Activated CD8-positive, alpha-beta memory T cell treated with anti-CD3 and anti-CD28 coated beads for 1 hour (primary cell): ENCODE measurements around the gene HSPE1.
"Not testable (repeated sequence)": the region's sequence is repeated elsewhere in the genome, so short reads cannot be mapped to it uniquely, and the experiment has no call there.

Experiments
- DNase-seq, 2 donors: peaks; one replicate each; pipeline ENCODE4 v3.0.0-alpha.2; 2020; ENCODE audit warnings: low read depth in 1 of 2; ENCODE audit errors: extremely low read depth in 1 of 2

HSPE1 gene

DNA sequence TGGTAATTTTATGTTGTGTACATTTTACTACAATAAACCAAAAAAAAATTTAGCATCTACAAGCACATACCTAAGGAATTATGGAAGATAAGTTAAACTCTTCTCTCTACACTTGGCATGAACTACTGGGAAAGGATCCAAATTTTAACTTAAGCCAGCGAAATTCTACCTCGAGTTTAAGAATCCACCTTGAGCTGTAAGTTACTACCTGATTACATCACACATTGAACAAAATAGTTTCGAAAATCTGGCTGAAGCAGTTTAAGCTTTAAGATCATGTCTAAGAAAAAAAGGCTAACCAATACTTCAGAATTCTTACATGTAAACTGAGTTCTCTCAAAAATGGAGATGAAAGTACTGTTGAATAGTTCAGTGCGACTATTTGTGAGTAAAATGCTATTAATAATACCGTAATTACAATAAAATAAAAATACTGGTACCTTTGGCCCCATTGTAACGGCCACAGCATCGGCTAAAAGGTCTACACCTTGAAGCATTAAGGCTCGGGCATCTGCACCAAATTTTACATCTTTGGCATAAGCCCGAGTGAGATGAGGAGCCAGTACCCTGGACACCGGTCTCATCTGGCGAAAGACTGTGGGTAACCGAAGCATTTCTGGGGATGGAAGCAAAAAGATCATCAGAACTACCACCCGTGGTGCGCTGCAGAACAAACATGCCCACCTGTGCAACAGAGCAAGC is 1.8 kb upstream of the HSPE1 start:
- no peak for DNase-seq

GRCh38 chr2:197498937-197499593 is 1.1 kb upstream of the HSPE1 start:
- peak in 1 of 2 donors; percentile 29 for DNase-seq

DNA sequence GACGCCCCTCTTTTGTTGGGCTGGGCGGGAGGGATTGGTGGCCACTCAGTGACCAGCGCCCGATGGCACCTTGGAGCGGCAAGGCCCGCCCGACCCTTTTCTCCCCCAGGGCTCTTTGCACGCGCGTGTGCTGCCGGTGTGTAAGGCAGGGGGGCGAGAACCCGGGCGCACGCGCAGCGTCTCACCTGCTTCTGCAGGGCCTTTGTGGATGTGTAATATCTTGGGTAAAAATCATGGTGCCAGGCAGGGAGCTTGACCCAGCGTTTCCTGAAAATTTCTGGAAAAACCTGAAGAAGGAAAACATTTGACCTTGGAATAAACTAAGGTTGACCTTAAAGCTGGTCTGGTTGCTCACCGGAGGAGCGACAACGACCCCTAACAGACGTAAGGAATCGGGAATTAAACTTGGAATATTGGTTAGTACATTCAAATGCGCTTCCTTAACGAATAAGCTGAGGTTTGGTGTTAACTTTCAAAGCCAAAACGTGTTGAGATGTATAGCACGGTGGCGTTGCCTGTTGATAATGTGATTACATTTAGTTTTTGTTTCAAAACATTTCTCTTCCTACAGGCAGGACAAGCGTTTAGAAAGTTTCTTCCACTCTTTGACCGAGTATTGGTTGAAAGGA is 438 bp downstream of the HSPE1 start:
- no peak for DNase-seq

DNA sequence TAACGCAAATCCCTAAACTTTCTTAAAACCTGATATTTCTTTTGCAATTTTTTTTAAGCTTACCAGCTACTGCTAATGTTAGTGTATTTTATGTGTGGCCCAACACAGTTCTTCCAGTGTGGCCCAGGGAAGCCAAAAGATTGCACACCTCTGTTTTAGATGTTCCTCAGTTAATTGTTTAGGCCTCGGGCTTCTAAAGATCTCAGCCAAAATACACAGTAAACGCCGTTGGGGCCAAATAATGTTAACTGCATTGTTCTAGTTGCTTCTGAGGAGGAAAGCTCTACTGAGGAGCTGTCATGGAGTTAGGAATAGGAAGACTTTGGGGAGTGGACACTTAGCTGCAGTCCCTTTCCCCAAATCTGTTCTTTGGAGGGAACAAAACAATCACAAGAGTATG is 2.0 kb downstream of the HSPE1 start:
- DNase-seq = no peak

GRCh38 chr2:197502685-197503084 is 2.5 kb downstream of the HSPE1 start:
- DNase-seq = no peak

GRCh38 chr2:197504000-197504399 is 3.8 kb downstream of the HSPE1 start:
- no peak for DNase-seq

DNA sequence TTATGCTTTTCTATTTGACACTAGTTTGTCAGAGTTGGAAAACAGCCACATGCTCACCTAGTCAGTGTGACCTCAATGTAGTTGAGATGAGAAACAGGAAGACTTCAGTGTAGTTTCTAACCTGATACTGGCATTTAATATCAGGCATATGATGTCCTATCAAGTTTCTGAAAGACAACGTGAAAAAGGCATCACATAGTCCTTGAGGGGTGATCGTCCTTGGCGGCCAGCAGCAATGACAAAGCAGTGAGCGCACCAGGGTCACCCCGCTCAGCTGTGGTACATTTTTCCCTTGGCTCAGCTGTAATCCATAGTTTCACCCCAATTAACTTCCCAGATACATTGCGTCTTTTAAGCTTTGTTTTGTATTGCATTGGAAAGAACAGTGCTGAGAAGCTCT is 4.3 kb downstream of the HSPE1 start:
- DNase-seq = no peak

GRCh38 chr2:197506658-197507057 is 6.5 kb downstream of the HSPE1 start:
- no peak for DNase-seq

GRCh38 chr2:197513915-197514314 is 13.7 kb downstream of the HSPE1 start:
- no peak for DNase-seq

DNA sequence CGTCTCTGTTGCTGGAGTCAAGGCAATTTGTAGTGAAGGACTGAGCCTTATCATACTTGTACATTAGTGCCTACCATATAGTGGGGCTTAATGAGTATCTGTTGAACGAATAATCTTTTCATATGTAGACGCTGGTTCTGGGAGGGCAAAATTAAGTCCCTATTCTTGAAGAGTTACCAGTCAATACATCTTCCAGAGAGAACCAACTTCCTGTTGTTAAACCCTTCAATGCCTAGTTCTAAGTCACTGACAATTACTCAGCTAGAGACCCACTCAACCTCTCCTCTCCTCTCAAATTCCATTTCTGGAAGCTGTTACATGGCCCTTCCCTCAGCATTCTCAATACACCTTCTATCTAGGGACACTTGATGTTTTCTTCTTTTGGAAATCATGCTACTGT is 14.6 kb downstream of the HSPE1 start:
- DNase-seq = no peak

GRCh38 chr2:197515315-197515738 is 15.1 kb downstream of the HSPE1 start:
- DNase-seq = no peak

GRCh38 chr2:197515739-197516392 is 15.7 kb downstream of the HSPE1 start, which contains the start of gene MOB4:
TSS of gene MOB4 (plus strand) at chr2:197516066. CDS start at chr2:197516087, 21 bp downstream.
- DNase-seq = peak; percentile 79 to 93

DNA sequence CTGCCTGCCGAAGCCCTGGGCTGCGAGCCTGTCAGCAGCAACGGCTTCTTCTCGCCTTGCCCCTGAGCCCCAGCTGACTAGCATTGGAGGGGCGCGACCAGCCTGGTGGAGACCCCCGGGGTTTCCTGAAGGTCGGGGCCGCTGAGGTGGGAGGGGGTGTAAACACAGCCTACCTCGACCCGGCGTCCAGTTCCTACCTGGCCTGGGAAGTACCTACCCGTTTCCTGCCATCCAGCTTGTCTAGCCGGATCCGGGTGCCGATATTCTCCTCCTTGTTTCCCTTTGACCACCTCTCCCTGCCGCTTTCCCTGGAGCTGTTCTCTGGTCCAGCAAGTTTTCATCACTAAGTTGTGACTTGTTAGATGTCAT is 16.2 kb downstream of the HSPE1 start:
- peak in 1 of 2 donors; percentile 11 for DNase-seq

- DNase-seq = no peak
Measured at GRCh38 chr2:197517150-197517549, 17.0 kb downstream of the HSPE1 start.

DNA sequence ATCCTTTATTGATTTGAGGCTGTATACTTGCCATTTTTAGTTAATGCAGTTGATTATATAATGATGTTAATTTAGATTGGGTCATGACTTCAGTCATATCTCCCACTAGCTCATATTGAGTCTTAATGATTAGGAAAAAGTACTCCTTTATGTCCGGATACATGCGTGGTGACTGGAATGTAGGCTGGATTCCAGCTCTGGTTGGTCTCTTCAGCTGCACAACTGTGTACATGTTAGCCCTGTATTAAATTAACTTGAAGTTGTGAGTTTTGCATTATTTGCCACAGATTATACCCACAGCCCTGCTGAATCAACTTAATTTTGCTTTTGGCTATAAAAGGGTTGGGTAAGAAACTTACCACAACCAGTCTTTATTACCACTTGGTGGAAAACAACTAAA is 38.2 kb downstream of the HSPE1 start:
- DNase-seq = no peak

GRCh38 chr2:197539734-197540133 is 39.6 kb downstream of the HSPE1 start:
- DNase-seq = no peak

DNA sequence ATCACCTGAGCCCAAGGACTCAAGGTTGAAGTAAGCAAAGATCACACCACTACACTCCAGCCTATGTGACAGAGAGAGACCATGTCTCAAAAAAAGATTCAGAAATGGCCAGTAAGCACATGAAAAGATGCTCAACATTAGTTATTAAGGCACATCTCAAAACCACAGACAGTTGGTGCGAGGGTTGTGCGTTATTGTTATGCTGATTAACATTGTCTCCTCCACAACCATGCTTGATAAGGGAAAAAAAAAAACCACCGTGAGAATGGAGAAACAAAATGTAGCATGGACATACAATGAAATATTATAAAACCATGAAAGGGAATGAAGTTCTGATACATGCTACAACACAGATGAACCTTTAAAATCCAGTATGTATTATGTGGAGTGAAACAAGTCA is 43.0 kb downstream of the HSPE1 start:
- DNase-seq = no peak

DNA sequence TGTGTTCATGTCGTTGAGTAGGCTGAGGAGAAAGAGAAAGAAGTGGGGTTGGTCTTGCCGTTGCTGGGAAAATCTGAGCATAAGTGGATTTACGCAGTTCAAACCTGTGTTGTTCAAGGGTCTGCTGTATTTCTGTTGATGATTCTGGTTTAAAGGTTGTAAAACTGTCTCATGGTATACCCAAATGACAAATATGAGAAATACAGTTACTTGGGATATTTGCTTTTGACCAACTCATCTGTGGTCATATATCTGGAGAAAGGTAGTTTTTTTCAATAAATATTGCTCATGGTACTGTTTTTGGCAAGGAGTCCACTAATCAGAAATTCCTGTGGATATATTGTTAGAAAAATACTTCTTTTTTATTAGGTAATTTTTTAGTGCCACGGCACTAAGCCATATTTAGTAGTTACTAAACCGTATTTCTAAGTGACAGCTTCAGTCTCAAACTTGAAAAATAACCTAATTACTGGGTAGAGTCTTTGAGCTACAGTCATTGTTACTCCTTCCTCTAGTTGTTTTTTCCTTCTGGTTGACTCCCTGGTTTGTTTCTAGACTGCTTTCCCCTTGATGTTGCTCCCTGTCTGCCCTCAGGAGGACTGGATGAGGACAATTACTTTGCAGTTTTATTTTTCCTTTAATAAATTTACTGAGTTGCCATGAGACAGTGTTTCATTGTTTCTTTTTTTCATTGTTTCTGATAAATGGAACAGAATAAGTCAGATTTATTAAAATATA is 47.2 kb downstream of the HSPE1 start:
- no peak for DNase-seq

DNA sequence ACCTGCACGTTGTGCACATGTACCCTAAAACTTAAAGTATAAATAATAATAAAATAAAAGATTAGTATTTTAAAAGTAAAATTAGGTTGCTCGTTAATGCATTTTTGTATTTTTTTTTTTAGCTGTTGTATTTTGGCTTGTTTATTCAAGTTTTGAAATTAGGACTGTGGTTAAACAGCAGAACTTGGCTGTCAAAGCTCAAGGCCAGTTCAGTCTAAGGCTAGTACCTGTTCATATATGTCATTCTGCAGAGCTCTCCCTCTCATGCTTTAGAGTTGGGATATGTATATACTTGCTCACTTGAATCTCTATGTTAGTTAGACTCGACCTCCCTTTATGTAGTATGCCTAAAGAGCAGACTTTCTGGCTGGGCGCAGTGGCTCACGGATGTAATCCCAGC is 48.4 kb downstream of the HSPE1 start:
- no peak for DNase-seq

- not testable (repeated sequence) for DNase-seq
Measured at GRCh38 chr2:197551260-197551659, 51.1 kb downstream of the HSPE1 start.
